CD14-positive monocyte (primary cell): ENCODE measurements around the gene SCGB1C1. TPM values are rescaled to one million over a fixed set of nuclear protein-coding genes. Genes with fewer than 3 reads are reported as not detected.

Experiments used
- DNase-seq, 3 donors: peaks; one replicate each; pipeline ENCODE4 v3.0.0-alpha.2; 2011 to 2022
- H2AFZ ChIP-seq: 2 replicates; pipeline ENCODE4 v1.6.0; 2012; ENCODE audit warnings: mild to moderate bottlenecking, low read depth, low read length, inconsistent platforms; ENCODE audit not compliant: insufficient read depth, poor library complexity, severe bottlenecking
- H3K27ac ChIP-seq, 2 donors: 1 replicate in 1 of 2; 2 replicates in 1 of 2; pipeline ENCODE4 v1.5.1; 2012 to 2013; ENCODE audit warnings: low read length in 2 of 2, control low read depth in 1 of 2, inconsistent platforms in 1 of 2, low read depth in 1 of 2, mild to moderate bottlenecking in 1 of 2
- H3K27me3 ChIP-seq, 2 donors: one replicate each; pipeline versions ENCODE4 v1.6.0 to v1.6.1; 2011 to 2013; ENCODE audit warnings: low read length in 2 of 2; ENCODE audit not compliant: control insufficient read depth in 2 of 2, insufficient read depth in 2 of 2
- H3K36me3 ChIP-seq, 2 donors: replicated peaks in 1 of 2; 1 replicate in 1 of 2; 2 replicates in 1 of 2; pipeline versions ENCODE4 v1.5.1 to v1.6.1; 2012 to 2013; ENCODE audit warnings: low read length in 2 of 2, control low read depth in 1 of 2, inconsistent platforms in 1 of 2, mild to moderate bottlenecking in 1 of 2; ENCODE audit not compliant: insufficient read depth in 2 of 2, control insufficient read depth in 1 of 2
- H3K4me1 ChIP-seq, 2 donors: 1 replicate in 1 of 2; 2 replicates in 1 of 2; pipeline versions ENCODE4 v1.5.1 to v1.6.1; 2012 to 2013; ENCODE audit warnings: low read length in 2 of 2, control low read depth in 1 of 2, inconsistent platforms in 1 of 2, mild to moderate bottlenecking in 1 of 2, moderate library complexity in 1 of 2; ENCODE audit not compliant: insufficient read depth in 2 of 2, control insufficient read depth in 1 of 2
- H3K4me2 ChIP-seq: replicated peaks from 2 replicates; pipeline ENCODE3; 2012; ENCODE audit warnings: low read length, moderate library complexity, mild to moderate bottlenecking; ENCODE audit not compliant: poor library complexity, severe bottlenecking; ENCODE audit errors: extremely low read depth
- H3K4me3 ChIP-seq, 3 experiments: fragments of 200-600 bp in 1 of 3; sonication (generic) in 1 of 3; replicated peaks in 1 of 3; 1 replicate in 2 of 3; 2 replicates in 1 of 3; pipeline ENCODE4 v1.5.1; 2011 to 2013; ENCODE audit warnings: low read length in 3 of 3, mild to moderate bottlenecking in 3 of 3, control low read depth in 2 of 3, low read depth in 2 of 3, inconsistent platforms in 1 of 3, moderate library complexity in 1 of 3
- H3K79me2 ChIP-seq: 2 replicates; pipeline ENCODE4 v1.6.0; 2012; ENCODE audit warnings: mild to moderate bottlenecking, control low read depth, inconsistent platforms, low read length, moderate library complexity; ENCODE audit not compliant: insufficient read depth
- H3K9ac ChIP-seq: 2 replicates; pipeline ENCODE4 v1.6.0; 2017; ENCODE audit warnings: low read length, mild to moderate bottlenecking; ENCODE audit not compliant: insufficient read depth, poor library complexity, severe bottlenecking
- H3K9me3 ChIP-seq, 2 donors: replicated peaks in 1 of 2; 1 replicate in 1 of 2; 2 replicates in 1 of 2; pipeline versions ENCODE4 v1.5.1 to v1.6.1; 2012 to 2013; ENCODE audit warnings: low read length in 2 of 2, control low read depth in 1 of 2; ENCODE audit not compliant: control insufficient read depth in 1 of 2, insufficient read depth in 1 of 2
- H4K20me1 ChIP-seq: 2 replicates; pipeline ENCODE4 v1.6.0; 2012; ENCODE audit warnings: mild to moderate bottlenecking, low read length, control low read depth, moderate library complexity; ENCODE audit not compliant: insufficient read depth
- H3K27ac Mint-ChIP-seq, 7 donors: one replicate each; pipeline ENCODE4 v1.8.0; 2020; ENCODE audit warnings: mild to moderate bottlenecking in 7 of 7, mixed read lengths in 7 of 7, moderate library complexity in 6 of 7, inconsistent platforms in 2 of 7
- H3K27me3 Mint-ChIP-seq, 3 donors: one replicate each; pipeline ENCODE4 v1.8.0; 2021 to 2022; ENCODE audit warnings: low read depth in 3 of 3, mild to moderate bottlenecking in 3 of 3, mixed read lengths in 3 of 3, moderate library complexity in 3 of 3, inconsistent platforms in 1 of 3
- H3K36me3 Mint-ChIP-seq, 2 donors: one replicate each; pipeline ENCODE4 v1.8.0; 2020; ENCODE audit warnings: mixed read lengths in 2 of 2, inconsistent platforms in 1 of 2, mild to moderate bottlenecking in 1 of 2
- H3K4me1 Mint-ChIP-seq: one replicate; pipeline ENCODE4 v1.8.0; 2020; ENCODE audit warnings: mild to moderate bottlenecking, mixed read lengths
- H3K4me3 Mint-ChIP-seq, 2 donors: one replicate each; pipeline ENCODE4 v1.8.0; 2020; ENCODE audit warnings: mild to moderate bottlenecking in 2 of 2, mixed read lengths in 2 of 2, moderate library complexity in 1 of 2
- H3K9me3 Mint-ChIP-seq, 7 donors: one replicate each; pipeline ENCODE4 v1.8.0; 2020 to 2022; ENCODE audit warnings: mixed read lengths in 7 of 7, mild to moderate bottlenecking in 6 of 7, moderate library complexity in 6 of 7, inconsistent platforms in 2 of 7
- WGBS: methylation state at CpG from one replicate; pipeline ENCODE4 v1.1.5; 2013; ENCODE audit warnings: missing lambda C conversion rate; ENCODE audit not compliant: insufficient coverage; 5-methylcytosine and 5-hydroxymethylcytosine counted together
- intact Hi-C, 2 donors: fragments of 100-400 bp; cut with micrococcal nuclease; formaldehyde crosslinking; loops; one replicate each; pipeline versions ENCODE4 v1.15.0 to v1.15.1; 2023
- polyA plus RNA-seq, 3 donors: library from polyadenylated mRNA; depleted of rRNA in 1 of 3; unstranded in 2 of 3; stranded (reverse) in 1 of 3; fragments of 300-500 nt in 2 of 3; fragments of >200 nt in 1 of 3; fragmentation: Illumina TruSeq in 2 of 3; gene quantifications; 1 replicate in 2 of 3; 2 replicates in 1 of 3; pipeline ENCODE4 v1.2.3, GENCODE V29; 2012 to 2021
- TF ChIP-seq, protein P1 (sequence below): fragments of 200-600 bp; IDR thresholded peaks from one replicate; pipeline ENCODE4 v1.8.0; 2022; ENCODE audit warnings: antibody characterized with exemption, mild to moderate bottlenecking

Gene SCGB1C1
- polyA plus RNA-seq, 3 donors = not detected

DNA sequence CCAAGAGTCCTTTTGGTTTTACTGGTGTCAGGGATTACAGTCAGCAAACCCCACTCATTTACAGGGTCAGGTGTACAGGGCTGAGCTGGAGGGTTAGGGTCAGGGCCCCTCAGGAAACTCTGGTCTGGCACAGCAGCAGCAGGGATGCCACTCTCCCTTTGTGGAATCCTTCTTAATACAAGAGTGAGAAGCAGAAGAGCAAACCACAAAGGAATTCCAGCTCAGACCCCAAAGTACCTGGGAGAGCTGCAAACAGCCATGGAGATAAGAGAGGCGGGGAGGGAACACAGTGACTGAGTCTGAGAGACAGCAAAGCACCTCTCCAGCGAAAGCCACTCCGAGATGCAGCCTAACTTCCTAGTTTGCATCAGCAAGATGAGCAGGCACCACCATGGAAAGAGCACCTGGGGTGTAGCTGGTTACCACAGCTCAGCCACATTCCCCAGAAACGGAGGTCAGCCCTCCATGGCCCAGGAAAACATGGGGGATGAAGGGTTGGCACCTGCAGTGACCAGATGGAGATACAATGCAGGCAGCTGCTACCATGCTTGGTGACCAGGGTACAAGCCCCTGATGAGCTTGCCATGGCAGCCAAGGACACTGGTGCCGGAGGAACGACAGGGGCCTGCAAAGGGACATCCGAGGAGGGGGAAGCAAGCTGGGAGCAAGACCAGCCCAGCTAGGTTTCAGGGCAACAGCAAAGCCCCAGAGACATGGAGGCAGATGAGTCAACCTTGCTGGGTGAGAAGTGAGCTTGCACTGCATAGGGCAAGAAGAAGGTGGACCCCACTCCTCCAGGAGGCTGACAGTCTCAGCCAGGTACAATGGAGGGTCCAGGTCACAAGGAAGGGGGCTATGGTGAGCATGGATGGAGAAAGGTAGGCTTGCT lies 10.4 kb downstream of the SCGB1C1 start:
- Histone ChIP-seq H3K36me3 (peaks cover 13 to 31% of the 10 kb centered on the region in 2 donors), H3K27me3 (no peaks in the 10 kb centered on the region), H3K4me1 (peaks cover 36 to 52% of the 10 kb centered on the region in 2 donors), H3K79me2 (peaks cover 36% of the 10 kb centered on the region), H3K4me3 (no peak overlapping the region), H3K4me2 (no peak overlapping the region), H3K9ac (no peak overlapping the region), H2AFZ (no peak overlapping the region), H3K27ac (no peak overlapping the region), H4K20me1 (peaks cover 43% of the 10 kb centered on the region), H3K9me3 (no peaks in the 10 kb centered on the region)
- H3K9me3 Mint-ChIP-seq = peaks cover 0 to 2% (median 0%) of the 10 kb centered on the region in 7 donors
- peaks cover 35 to 43% of the 10 kb centered on the region in 2 donors for H3K36me3 Mint-ChIP-seq
- DNase-seq = no peak
- peaks cover 2 to 9% (median 6%) of the 10 kb centered on the region in 3 donors for H3K27me3 Mint-ChIP-seq
- H3K27ac Mint-ChIP-seq = peak overlapping the region in 4 of 7 donors; percentile 21 to 78 (median 50)
- intact Hi-C loops = loop anchor here (5.0 to 10.0 kb wide), 2 partner anchors 34 to 302 kb away; partner anchors contain the start of genes PSMD13 (in 1 of the 2), RNH1 (in 1 of the 2) and SIRT3 (in 1 of the 2)
- no peak overlapping the region for H3K4me3 Mint-ChIP-seq
- H3K4me1 Mint-ChIP-seq = peaks cover 43% of the 10 kb centered on the region
- TF ChIP-seq, protein P1, sequence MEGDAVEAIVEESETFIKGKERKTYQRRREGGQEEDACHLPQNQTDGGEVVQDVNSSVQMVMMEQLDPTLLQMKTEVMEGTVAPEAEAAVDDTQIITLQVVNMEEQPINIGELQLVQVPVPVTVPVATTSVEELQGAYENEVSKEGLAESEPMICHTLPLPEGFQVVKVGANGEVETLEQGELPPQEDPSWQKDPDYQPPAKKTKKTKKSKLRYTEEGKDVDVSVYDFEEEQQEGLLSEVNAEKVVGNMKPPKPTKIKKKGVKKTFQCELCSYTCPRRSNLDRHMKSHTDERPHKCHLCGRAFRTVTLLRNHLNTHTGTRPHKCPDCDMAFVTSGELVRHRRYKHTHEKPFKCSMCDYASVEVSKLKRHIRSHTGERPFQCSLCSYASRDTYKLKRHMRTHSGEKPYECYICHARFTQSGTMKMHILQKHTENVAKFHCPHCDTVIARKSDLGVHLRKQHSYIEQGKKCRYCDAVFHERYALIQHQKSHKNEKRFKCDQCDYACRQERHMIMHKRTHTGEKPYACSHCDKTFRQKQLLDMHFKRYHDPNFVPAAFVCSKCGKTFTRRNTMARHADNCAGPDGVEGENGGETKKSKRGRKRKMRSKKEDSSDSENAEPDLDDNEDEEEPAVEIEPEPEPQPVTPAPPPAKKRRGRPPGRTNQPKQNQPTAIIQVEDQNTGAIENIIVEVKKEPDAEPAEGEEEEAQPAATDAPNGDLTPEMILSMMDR = no peak
- 95% methylated on average over 5 of the region's 7 CpGs for WGBS

DNA sequence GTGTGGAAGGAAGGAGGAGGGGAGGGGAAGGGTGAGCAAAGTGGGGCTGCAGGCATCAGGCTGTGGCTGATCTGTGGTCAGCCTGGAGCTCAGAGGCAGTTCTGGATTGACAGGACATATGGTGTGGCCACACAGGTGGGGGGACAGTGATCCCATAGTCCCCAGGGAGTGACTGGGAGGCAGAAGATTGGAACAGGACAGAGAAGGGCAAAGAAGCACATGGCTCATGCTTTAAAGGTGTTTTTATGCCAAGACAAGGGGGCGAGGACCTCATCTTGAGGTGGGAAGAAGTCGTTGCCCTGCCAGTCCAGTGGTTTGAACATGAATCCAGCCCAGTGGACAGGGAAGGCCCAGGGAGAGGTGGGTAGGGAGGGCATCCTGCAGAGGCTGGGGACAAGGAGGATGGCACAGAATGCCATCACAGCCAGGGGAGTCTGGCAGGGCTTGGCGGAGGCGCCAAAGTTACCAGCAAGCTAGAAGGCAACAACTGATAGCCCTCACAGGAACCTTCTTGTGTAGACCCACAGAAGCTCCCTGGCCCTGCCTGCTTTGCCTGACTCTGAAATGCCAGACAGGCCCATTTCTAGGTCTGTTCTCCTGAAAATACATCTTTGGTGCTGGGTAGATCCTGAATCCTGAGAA lies 11.2 kb downstream of the SCGB1C1 start:
- DNase-seq = peak in 1 of 3 donors; percentile 3

More for the DNA sequence above, 11.2 kb downstream of the SCGB1C1 start:
- intact Hi-C loops = loop anchor here (5.0 to 10.0 kb wide), 2 partner anchors 33 to 301 kb away; partner anchors contain the start of genes PSMD13 (in 1 of the 2), RNH1 (in 1 of the 2) and SIRT3 (in 1 of the 2)
- Histone ChIP-seq H3K9me3 (no peaks in the 10 kb centered on the region), H3K4me3 (no peak overlapping the region), H3K27ac (no peak overlapping the region), H3K4me2 (no peak overlapping the region), H3K9ac (no peak overlapping the region), H3K27me3 (no peaks in the 10 kb centered on the region), H4K20me1 (peaks cover 44% of the 10 kb centered on the region), H3K36me3 (peaks cover 13 to 31% of the 10 kb centered on the region in 2 donors), H3K79me2 (peaks cover 43% of the 10 kb centered on the region), H2AFZ (no peak overlapping the region), H3K4me1 (peaks cover 37 to 55% of the 10 kb centered on the region in 2 donors)
- peaks cover 0 to 2% (median 0%) of the 10 kb centered on the region in 7 donors for H3K9me3 Mint-ChIP-seq
- 96% methylated on average over 4 of the region's 4 CpGs for WGBS
- H3K27ac Mint-ChIP-seq = peak overlapping the region in 1 of 7 donors; percentile 4
- TF ChIP-seq, protein P1 = no peak
- peaks cover 35 to 43% of the 10 kb centered on the region in 2 donors for H3K36me3 Mint-ChIP-seq
- H3K27me3 Mint-ChIP-seq = peaks cover 2 to 7% (median 4%) of the 10 kb centered on the region in 3 donors
- peaks cover 44% of the 10 kb centered on the region for H3K4me1 Mint-ChIP-seq
- H3K4me3 Mint-ChIP-seq = no peak overlapping the region
